Suprapubic skin (tissue), 4 donors: ENCODE data around the gene CRABP1. TPM values are rescaled to one million over a fixed set of nuclear protein-coding genes. Genes with fewer than 3 reads are reported as not detected.

Experiments used
- DNase-seq, 2 donors: peaks; one replicate each; pipeline ENCODE4 v3.0.0-alpha.2; 2019; ENCODE audit warnings: low spot score in 2 of 2
- H3K27ac ChIP-seq: fragments of 200-600 bp; sonication (generic); one replicate; pipeline ENCODE4 v1.5.1; 2019
- H3K27me3 ChIP-seq: fragments of 200-600 bp; sonication (generic); one replicate; pipeline ENCODE4 v1.5.1; 2019
- H3K36me3 ChIP-seq: fragments of 200-600 bp; sonication (generic); one replicate; pipeline ENCODE4 v1.5.1; 2019
- H3K4me1 ChIP-seq: fragments of 200-600 bp; sonication (generic); one replicate; pipeline ENCODE4 v1.5.1; 2019
- H3K4me3 ChIP-seq: fragments of 200-600 bp; sonication (generic); one replicate; pipeline ENCODE4 v1.5.1; 2019; ENCODE audit warnings: mild to moderate bottlenecking
- H3K9me3 ChIP-seq: fragments of 200-600 bp; sonication (generic); one replicate; pipeline ENCODE4 v1.5.1; 2019
- EP300 ChIP-seq: sonication (generic); formaldehyde crosslinking; IDR thresholded peaks from one replicate; pipeline ENCODE4 v1.6.1; 2017; ENCODE audit warnings: antibody characterized with exemption
- POLR2A ChIP-seq, 2 donors: fragments of 450-650 bp; IDR thresholded peaks; one replicate each; pipeline ENCODE4 v1.6.1; 2017; ENCODE audit warnings: antibody characterized with exemption in 2 of 2, mild to moderate bottlenecking in 2 of 2, moderate library complexity in 2 of 2
- POLR2AphosphoS5 ChIP-seq, 3 donors: sonication (generic); formaldehyde crosslinking; IDR thresholded peaks; one replicate each; pipeline ENCODE4 v1.6.1; 2017; ENCODE audit warnings: antibody characterized with exemption in 3 of 3
- WGBS: methylation state at CpG from one replicate; pipeline ENCODE4 v1.1.5; 2018; 5-methylcytosine and 5-hydroxymethylcytosine counted together
- total RNA-seq, 4 donors: library from RNA; depleted of rRNA; stranded (reverse); fragments of >200 nt; gene quantifications; one replicate each; pipeline ENCODE4 v1.1.0, GENCODE V29; 2016
- TF ChIP-seq, protein P1 (sequence below), 2 donors: fragments of 200-600 bp in 1 of 2; fragments of 450-650 bp in 1 of 2; sonication (generic) in 1 of 2; IDR thresholded peaks; one replicate each; pipeline ENCODE4 v1.5.1; 2016 to 2019; ENCODE audit warnings: antibody characterized with exemption in 2 of 2, mild to moderate bottlenecking in 1 of 2, moderate library complexity in 1 of 2

The CRABP1 gene
- total RNA-seq, 4 donors from 2014 or later = 2.6 to 8.7 (median 8.5) TPM; not detected in 1

DNA sequence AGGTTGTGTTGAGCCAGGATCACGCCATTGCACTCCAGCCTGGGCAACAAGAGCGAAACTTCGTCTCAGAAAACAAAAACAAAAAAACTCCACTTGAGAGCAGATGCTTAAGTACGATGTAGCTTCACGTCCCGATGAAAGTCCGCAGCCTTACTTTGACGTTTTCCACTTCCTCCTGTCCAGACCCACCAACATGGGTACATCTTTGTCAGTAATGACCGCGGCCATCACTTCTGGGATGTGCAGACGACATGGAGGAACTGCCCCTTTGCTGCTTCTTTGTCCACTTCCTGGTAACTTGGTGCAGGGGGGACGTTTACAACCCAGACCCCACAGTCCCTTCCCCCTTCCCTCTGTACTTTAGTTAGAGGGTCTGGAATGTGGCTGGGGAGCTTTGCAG lies 48.7 kb downstream of the CRABP1 start:
- WGBS = 58% methylated on average over 12 of the region's 12 CpGs
- Histone ChIP-seq H3K36me3 (no peaks in the 10 kb centered on the region), H3K4me1 (peaks cover 8% of the 10 kb centered on the region), H3K27me3 (peaks cover 15% of the 10 kb centered on the region), H3K9me3 (no peaks in the 10 kb centered on the region), H3K4me3 (no peak overlapping the region), H3K27ac (no peak overlapping the region)
- DNase-seq = peak in 1 of 2 donors; percentile 50
- TF ChIP-seq, protein P1, sequence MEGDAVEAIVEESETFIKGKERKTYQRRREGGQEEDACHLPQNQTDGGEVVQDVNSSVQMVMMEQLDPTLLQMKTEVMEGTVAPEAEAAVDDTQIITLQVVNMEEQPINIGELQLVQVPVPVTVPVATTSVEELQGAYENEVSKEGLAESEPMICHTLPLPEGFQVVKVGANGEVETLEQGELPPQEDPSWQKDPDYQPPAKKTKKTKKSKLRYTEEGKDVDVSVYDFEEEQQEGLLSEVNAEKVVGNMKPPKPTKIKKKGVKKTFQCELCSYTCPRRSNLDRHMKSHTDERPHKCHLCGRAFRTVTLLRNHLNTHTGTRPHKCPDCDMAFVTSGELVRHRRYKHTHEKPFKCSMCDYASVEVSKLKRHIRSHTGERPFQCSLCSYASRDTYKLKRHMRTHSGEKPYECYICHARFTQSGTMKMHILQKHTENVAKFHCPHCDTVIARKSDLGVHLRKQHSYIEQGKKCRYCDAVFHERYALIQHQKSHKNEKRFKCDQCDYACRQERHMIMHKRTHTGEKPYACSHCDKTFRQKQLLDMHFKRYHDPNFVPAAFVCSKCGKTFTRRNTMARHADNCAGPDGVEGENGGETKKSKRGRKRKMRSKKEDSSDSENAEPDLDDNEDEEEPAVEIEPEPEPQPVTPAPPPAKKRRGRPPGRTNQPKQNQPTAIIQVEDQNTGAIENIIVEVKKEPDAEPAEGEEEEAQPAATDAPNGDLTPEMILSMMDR (IDR thresholded peaks at IDR 0.05) = no peak
- TF ChIP-seq EP300 (no peak), POLR2AphosphoS5 (IDR thresholded peaks at IDR 0.05) (no peak)

DNA sequence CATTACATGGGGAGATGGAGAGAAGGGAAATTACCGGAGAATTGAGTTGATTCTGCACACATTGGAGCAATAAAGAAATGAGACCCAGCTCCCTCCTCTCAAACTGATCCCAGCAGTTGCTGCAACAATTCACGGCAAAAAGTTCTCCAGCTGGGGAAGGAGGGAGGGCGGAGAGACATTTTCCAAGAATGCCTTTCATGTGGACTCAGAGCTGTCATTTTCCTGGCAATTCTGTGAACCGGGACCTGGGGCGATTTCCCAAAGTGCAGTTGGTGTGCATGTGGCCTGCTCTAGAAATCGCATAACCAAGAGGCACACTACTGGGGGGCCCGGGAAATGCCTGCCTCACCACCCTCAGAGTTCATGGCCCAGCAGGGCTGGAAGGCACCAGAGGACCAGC lies 49.2 kb downstream of the CRABP1 start:
- no peaks in the 10 kb centered on the region for H3K9me3 ChIP-seq
- H3K36me3 ChIP-seq = no peaks in the 10 kb centered on the region
- peaks cover 8% of the 10 kb centered on the region for H3K4me1 ChIP-seq
- DNase-seq = peak in 1 of 2 donors; percentile 72
- no peak overlapping the region for H3K27ac ChIP-seq
- TF ChIP-seq POLR2A (IDR thresholded peaks at IDR 0.05) = no peak
- TF ChIP-seq, protein P1 (IDR thresholded peaks at IDR 0.05) = no peak
- no peak for TF ChIP-seq POLR2AphosphoS5 (IDR thresholded peaks at IDR 0.05)
- no peak for TF ChIP-seq EP300
- H3K27me3 ChIP-seq = peaks cover 15% of the 10 kb centered on the region
- no peak overlapping the region for H3K4me3 ChIP-seq
- 18% methylated on average over 7 of the region's 7 CpGs for WGBS

DNA sequence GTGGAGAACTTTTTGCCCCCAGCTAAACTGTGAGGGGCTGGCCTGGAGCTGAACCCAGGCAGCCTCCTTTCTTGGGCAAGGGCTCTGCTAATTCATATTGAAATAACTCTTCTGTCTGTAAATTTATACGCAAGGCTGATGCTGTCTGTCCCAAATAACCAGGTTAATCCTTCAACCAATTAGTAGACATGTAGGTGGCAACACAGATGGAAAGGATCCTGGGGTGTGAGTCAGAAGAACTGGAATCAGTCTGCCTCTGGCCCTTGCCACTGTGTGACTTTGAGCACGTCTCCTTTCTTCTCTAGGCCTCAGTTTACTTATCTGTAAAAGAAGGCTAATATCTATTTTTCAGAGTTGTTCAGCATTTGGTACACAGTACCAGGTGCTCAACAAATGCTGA lies 49.6 kb downstream of the CRABP1 start:
- H3K27ac ChIP-seq = no peak overlapping the region
- peaks cover 8% of the 10 kb centered on the region for H3K4me1 ChIP-seq
- DNase-seq = no peak
- H3K4me3 ChIP-seq = no peak overlapping the region
- WGBS = 71% methylated on average over 2 of the region's 2 CpGs
- H3K9me3 ChIP-seq = no peaks in the 10 kb centered on the region
- H3K27me3 ChIP-seq = peaks cover 11% of the 10 kb centered on the region
- TF ChIP-seq EP300 = no peak
- TF ChIP-seq POLR2AphosphoS5 (IDR thresholded peaks at IDR 0.05) = no peak
- TF ChIP-seq, protein P1 (IDR thresholded peaks at IDR 0.05) = no peak
- no peak for TF ChIP-seq POLR2A (IDR thresholded peaks at IDR 0.05)
- no peaks in the 10 kb centered on the region for H3K36me3 ChIP-seq

DNA sequence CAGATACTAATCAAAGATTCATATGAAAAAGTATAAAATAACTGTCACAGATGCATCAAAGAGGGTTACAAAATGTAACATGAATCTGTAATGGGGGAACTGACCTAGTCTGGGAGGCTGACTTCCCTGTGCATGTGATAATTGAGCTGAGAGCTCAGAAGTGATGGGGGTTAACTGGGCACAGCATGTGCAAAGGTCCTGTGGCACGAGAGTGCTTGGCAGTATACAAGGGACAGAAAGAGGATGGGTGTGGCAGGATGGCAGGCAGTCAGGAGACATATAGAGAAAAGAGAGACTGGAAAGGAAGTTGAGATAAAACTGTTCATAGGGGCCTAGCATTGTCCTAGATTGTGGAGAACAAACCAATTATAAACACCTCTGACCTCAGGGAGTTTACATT lies 50.1 kb downstream of the CRABP1 start:
- no peak for DNase-seq
- H3K27ac ChIP-seq = no peak overlapping the region
- H3K27me3 ChIP-seq = peaks cover 10% of the 10 kb centered on the region
- H3K4me1 ChIP-seq = peaks cover 8% of the 10 kb centered on the region
- no peaks in the 10 kb centered on the region for H3K9me3 ChIP-seq
- TF ChIP-seq, protein P1 (IDR thresholded peaks at IDR 0.05) = no peak
- TF ChIP-seq POLR2A (IDR thresholded peaks at IDR 0.05) (no peak), EP300 (no peak), POLR2AphosphoS5 (IDR thresholded peaks at IDR 0.05) (no peak)
- no peaks in the 10 kb centered on the region for H3K36me3 ChIP-seq
- no peak overlapping the region for H3K4me3 ChIP-seq
- 75% methylated on average over 1 of the region's 1 CpG for WGBS

DNA sequence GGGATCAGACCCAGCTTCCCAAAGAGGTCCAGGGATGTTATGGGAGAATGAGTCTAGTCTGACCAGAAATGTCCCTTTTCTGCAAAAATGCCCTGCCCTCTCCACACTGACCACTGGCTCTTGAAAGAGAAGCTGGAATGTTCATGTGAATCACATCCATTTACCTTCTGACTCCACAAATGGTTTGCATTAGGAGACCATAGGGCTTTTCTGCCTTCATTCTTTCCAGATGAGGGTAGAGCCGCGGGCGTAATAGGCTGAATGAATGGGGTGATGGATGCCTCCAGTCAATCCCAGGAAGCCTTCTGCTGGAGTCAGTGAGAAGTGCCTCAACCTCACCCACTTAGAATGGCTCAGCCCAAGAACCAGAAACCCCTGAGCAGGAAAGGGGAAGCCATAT lies 50.7 kb downstream of the CRABP1 start:
- 71% methylated on average over 3 of the region's 3 CpGs for WGBS
- H3K4me3 ChIP-seq = no peak overlapping the region
- no peaks in the 10 kb centered on the region for H3K36me3 ChIP-seq
- TF ChIP-seq, protein P1 (IDR thresholded peaks at IDR 0.05) = no peak
- TF ChIP-seq POLR2AphosphoS5 (IDR thresholded peaks at IDR 0.05) (no peak), POLR2A (IDR thresholded peaks at IDR 0.05) (no peak), EP300 (no peak)
- H3K4me1 ChIP-seq = peaks cover 8% of the 10 kb centered on the region
- no peak for DNase-seq
- no peak overlapping the region for H3K27ac ChIP-seq
- H3K27me3 ChIP-seq = peaks cover 6% of the 10 kb centered on the region
- H3K9me3 ChIP-seq = no peaks in the 10 kb centered on the region
